ENCODE measurements around the gene SETDB2.

SETDB2 gene

GRCh38 chr13:49410006-49410405 is 34.1 kb upstream of the SETDB2 start:
- TF ChIP-seq JUND (IDR thresholded peaks at IDR 0.05; ENCODE audit: low read depth) = no peak
- in situ Hi-C loops (cut with HindIII; ENCODE audit: low pct_unique_long_range_greater_than_20kb, low sequenced_read_pairs) = no loop called here
- no peak for DNase-seq (ENCODE audit: low read depth in 1 of 2, low spot score in 1 of 2)

DNA sequence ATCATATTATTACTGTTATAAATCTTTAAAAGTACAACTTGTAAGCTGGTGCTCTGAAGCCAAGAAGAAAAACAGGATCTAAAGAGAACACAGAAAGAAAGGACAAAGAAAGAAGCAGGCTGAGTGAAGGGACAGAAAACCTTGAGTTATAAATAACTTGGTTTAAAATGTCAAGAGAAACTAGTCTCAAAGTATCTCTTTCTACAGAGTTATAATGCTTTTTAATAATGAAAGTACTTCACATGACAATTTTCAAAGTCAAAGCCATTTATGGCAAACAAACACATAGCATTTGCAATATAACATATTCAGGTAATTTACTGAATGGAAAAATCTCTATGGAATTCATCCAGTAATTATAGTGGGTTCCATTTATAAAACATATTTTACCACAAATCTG is 33.6 kb upstream of the SETDB2 start:
- no peak for DNase-seq (ENCODE audit: low read depth in 1 of 2, low spot score in 1 of 2)
- in situ Hi-C loops (cut with HindIII; ENCODE audit: low pct_unique_long_range_greater_than_20kb, low sequenced_read_pairs) = no loop called here
- no peak for TF ChIP-seq JUND (IDR thresholded peaks at IDR 0.05; ENCODE audit: low read depth)

DNA sequence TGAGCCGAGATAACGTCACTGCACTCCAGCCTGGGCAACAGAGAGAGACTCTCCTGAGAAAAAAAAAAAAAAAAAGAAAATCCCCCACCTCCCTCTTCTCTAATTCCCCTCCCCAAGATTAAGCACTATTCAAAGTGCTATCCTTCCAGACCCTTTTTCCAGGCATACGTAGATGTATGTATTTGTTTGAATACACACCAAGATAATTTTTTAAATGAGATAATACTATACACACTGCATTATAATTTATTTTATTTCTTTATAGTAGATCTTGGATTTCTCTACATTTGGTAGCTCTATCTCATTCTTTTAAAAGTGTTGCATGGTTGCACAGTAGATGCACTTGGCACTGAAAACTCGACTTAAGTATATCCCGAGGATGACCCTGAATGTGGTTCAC is 32.7 kb upstream of the SETDB2 start:
- in situ Hi-C loops (cut with HindIII; ENCODE audit: low pct_unique_long_range_greater_than_20kb, low sequenced_read_pairs) = no loop called here
- no peak for DNase-seq (ENCODE audit: low read depth in 1 of 2, low spot score in 1 of 2)
- TF ChIP-seq JUND (IDR thresholded peaks at IDR 0.05; ENCODE audit: low read depth) = no peak

GRCh38 chr13:49412749-49413148 is 31.3 kb upstream of the SETDB2 start:
- no peak for TF ChIP-seq JUND (IDR thresholded peaks at IDR 0.05; ENCODE audit: low read depth)
- DNase-seq (ENCODE audit: low read depth in 1 of 2, low spot score in 1 of 2) = no peak
- in situ Hi-C loops (cut with HindIII; ENCODE audit: low pct_unique_long_range_greater_than_20kb, low sequenced_read_pairs) = no loop called here

GRCh38 chr13:49417161-49417560 is 26.9 kb upstream of the SETDB2 start:
- in situ Hi-C loops (cut with HindIII; ENCODE audit: low pct_unique_long_range_greater_than_20kb, low sequenced_read_pairs) = no loop called here
- TF ChIP-seq JUND (IDR thresholded peaks at IDR 0.05; ENCODE audit: low read depth) = no peak
- DNase-seq (ENCODE audit: low read depth in 1 of 2, low spot score in 1 of 2) = no peak

- in situ Hi-C loops (cut with HindIII; ENCODE audit: low pct_unique_long_range_greater_than_20kb, low sequenced_read_pairs) = no loop called here
- TF ChIP-seq JUND (IDR thresholded peaks at IDR 0.05; ENCODE audit: low read depth) = no peak
- DNase-seq (ENCODE audit: low read depth in 1 of 2, low spot score in 1 of 2) = no peak
Measured at GRCh38 chr13:49418206-49418605, 25.9 kb upstream of the SETDB2 start.

- in situ Hi-C loops (cut with HindIII; ENCODE audit: low pct_unique_long_range_greater_than_20kb, low sequenced_read_pairs) = no loop called here
- no peak for TF ChIP-seq JUND (IDR thresholded peaks at IDR 0.05; ENCODE audit: low read depth)
- DNase-seq (ENCODE audit: low read depth in 1 of 2, low spot score in 1 of 2) = no peak
Measured at GRCh38 chr13:49419276-49419675, 24.8 kb upstream of the SETDB2 start.

DNA sequence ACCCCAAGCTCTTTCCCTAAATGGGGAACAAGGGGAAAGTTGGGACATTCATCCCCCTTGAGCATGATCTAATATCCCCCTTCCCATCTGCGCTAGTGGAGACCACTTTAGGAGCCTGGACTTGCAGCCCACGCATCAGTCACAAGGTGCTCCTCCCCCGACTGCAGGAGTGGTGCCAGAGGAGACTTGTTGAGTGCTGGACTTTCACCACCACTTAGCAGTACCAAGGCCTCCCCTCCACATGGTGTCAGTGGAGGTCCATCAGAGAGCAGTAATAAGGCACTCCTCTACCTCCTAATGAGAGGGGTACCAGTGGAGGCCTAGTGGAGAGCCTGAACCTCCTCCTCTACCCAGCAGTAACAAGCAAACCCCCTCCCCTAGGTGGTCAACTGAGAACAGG is 22.7 kb upstream of the SETDB2 start:
- TF ChIP-seq JUND (IDR thresholded peaks at IDR 0.05; ENCODE audit: low read depth) = no peak
- in situ Hi-C loops (cut with HindIII; ENCODE audit: low pct_unique_long_range_greater_than_20kb, low sequenced_read_pairs) = no loop called here
- peak in 1 of 2 experiments; percentile 38 for DNase-seq (ENCODE audit: low read depth in 1 of 2, low spot score in 1 of 2)

DNA sequence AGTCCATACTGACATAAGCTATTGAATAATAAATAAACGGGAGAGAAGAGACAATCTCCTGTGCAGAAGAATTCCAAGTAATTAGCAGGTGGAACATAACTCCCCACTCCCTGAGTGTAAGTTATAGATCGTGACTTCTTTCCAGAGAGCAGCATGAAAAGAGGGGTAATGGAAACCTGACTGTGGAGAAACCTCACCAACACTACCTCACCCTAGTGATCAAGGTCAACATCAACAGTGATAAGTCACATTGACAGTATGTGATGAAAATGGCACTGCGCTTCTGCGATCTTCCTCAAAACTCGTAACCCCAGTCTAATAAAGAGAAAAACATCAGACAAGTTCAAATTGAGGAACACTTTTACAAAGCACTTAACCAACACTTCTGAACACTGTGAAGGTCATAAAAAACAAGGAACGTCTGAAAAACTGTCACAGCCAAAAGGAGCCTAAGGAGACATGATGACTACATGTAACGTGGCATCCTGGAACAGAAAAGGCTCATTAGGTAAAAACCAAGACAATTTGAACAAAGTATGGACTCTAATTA is 20.0 kb upstream of the SETDB2 start:
- DNase-seq (ENCODE audit: low read depth in 1 of 2, low spot score in 1 of 2) = no peak
- in situ Hi-C loops (cut with HindIII; ENCODE audit: low pct_unique_long_range_greater_than_20kb, low sequenced_read_pairs) = no loop called here
- TF ChIP-seq JUND (IDR thresholded peaks at IDR 0.05; ENCODE audit: low read depth) = no peak

- in situ Hi-C loops (cut with HindIII; ENCODE audit: low pct_unique_long_range_greater_than_20kb, low sequenced_read_pairs) = no loop called here
- no peak for DNase-seq (ENCODE audit: low read depth in 1 of 2, low spot score in 1 of 2)
- no peak for TF ChIP-seq JUND (IDR thresholded peaks at IDR 0.05; ENCODE audit: low read depth)
Measured at GRCh38 chr13:49428041-49428763, 15.9 kb upstream of the SETDB2 start.

DNA sequence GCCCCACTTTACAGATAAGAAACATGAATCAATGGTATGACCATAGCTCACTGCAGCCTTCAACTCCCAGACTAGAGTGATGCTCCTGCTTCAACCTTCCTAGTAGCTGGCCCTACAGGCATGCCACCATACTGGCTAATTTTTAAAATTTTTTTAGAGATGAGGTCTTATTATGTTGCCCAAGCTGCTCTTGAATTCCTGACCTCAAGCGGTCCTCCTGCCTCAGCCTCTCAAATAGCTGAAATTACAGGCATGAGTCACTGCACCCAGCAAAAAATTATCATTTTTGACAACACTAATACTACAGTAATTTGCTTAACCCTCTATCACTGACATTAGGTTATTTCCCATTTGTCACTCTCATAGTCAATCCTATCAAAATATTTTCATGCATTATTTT is 15.0 kb upstream of the SETDB2 start:
- in situ Hi-C loops (cut with HindIII; ENCODE audit: low pct_unique_long_range_greater_than_20kb, low sequenced_read_pairs) = no loop called here

DNA sequence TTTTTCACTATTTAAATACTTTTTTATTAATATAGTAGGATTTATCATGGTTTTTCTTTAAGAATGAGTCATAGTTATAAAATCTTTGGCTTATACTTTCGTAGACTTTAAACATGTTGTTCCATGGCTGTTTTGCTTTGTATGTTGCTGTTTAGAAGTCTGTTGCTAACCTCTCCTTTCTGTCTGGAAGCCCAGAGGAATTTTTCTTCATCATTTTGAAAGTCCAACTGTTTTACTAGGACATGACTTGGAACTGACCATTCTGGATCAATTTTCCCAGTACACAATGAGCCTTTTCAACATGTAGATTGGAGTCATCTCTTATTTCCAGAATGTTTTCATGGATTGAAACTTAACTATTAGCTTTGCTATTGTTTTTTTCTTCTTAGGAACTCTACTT is 8.1 kb upstream of the SETDB2 start:
- in situ Hi-C loops (cut with HindIII; ENCODE audit: low pct_unique_long_range_greater_than_20kb, low sequenced_read_pairs) = no loop called here
- no peak for DNase-seq (ENCODE audit: low read depth in 1 of 2, low spot score in 1 of 2)
- TF ChIP-seq JUND (IDR thresholded peaks at IDR 0.05; ENCODE audit: low read depth) = no peak

More for the DNA sequence above, 15.0 kb upstream of the SETDB2 start:
- no peak for TF ChIP-seq JUND (IDR thresholded peaks at IDR 0.05; ENCODE audit: low read depth)
- no peak for DNase-seq (ENCODE audit: low read depth in 1 of 2, low spot score in 1 of 2)

GRCh38 chr13:49436890-49437289 is 7.2 kb upstream of the SETDB2 start:
- peak; percentile 7 to 55 for DNase-seq (ENCODE audit: low read depth in 1 of 2, low spot score in 1 of 2)
- TF ChIP-seq JUND (IDR thresholded peaks at IDR 0.05; ENCODE audit: low read depth) = no peak
- in situ Hi-C loops (cut with HindIII; ENCODE audit: low pct_unique_long_range_greater_than_20kb, low sequenced_read_pairs) = no loop called here

- no peak for DNase-seq (ENCODE audit: low read depth in 1 of 2, low spot score in 1 of 2)
- in situ Hi-C loops (cut with HindIII; ENCODE audit: low pct_unique_long_range_greater_than_20kb, low sequenced_read_pairs) = no loop called here
- no peak for TF ChIP-seq JUND (IDR thresholded peaks at IDR 0.05; ENCODE audit: low read depth)
Measured at GRCh38 chr13:49437705-49438104, 6.4 kb upstream of the SETDB2 start.
